ENCODE results near the gene PLEK2. TPM values are rescaled to one million over a fixed set of nuclear protein-coding genes. Genes with fewer than 3 reads are reported as not detected.

PLEK2 gene, protein sequence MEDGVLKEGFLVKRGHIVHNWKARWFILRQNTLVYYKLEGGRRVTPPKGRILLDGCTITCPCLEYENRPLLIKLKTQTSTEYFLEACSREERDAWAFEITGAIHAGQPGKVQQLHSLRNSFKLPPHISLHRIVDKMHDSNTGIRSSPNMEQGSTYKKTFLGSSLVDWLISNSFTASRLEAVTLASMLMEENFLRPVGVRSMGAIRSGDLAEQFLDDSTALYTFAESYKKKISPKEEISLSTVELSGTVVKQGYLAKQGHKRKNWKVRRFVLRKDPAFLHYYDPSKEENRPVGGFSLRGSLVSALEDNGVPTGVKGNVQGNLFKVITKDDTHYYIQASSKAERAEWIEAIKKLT
- 28.0 and 29.5 TPM in 2 replicates for total RNA-seq

DNA sequence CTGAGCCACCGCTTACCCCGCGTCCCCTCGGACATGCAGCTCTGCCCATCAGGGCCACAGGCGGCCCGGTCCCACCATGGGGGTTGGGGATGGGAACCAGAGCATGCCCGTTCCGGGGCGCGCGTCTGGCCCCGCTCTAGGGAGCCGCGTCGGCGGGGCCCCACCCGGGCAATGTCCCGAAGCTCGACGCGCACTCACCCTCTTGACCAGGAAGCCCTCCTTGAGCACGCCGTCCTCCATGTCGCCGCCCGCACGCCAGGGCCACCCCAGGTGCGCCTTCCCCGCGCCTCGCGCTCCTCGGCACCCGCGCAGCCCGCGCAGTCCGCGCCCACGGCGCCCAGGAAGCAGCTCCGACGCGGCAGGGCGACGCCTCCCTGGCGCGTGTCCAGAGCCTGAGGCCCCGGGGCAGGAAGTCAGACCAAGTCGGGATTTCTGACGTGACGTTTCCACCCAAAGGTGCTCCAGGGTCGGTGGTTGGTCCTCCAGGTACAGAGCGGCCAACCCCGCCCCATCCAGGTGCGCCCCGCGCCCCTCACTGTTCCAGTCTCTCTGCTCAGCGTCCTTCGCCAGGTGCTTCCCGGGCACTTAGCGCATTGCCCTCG lies at the start of gene PLEK2:
TSS of gene PLEK2 (minus strand) at position 346 of the 602 bp plus-strand sequence. CDS start at position 240, 106 bp downstream.

DNA sequence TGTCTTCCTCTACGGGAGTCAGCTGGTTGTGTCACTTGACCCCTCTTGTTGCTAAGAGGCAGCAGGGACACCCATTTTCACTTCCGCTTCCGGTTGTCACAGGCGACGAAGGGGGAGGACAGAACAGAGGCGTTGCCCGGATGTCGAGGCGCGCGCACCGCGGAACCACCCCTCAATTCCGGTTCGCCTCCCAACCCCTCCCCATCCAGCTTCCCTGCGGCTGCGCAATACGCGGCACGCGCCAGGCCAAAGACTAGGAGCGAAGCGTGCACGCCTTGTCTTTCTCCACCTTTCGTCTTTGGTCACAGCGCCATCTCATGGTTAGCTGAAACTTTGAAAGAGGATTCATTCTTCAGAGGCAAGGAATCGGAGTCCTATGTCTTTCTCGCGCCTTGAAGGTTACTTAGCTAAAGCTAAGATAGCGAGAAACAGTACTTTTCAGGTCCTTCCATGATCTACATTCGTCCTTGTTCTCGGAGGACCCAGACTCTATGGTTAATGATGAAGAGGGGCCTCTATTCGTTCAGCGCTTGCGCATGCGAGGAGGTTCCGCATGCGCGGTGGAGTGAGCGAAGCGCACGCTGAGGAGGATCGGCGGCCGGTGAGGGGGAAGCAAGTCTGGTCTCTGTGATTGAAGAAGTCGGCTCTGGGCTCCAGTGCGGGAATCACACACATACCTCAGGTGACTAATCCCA lies 52.0 kb downstream of the PLEK2 start, which contains the start of the genes ATP6V1D and EIF2S1:
TSS of gene ATP6V1D (minus strand) at position 30 of the 695 bp plus-strand sequence. CDS start 106 bp downstream, outside the sequence.
TSS of gene EIF2S1 (plus strand) at position 554 of the 695 bp plus-strand sequence. CDS start 4,440 bp downstream, outside the sequence.

Other genes with a start within 250 kb of the PLEK2 start
- not detected in 2 replicates for gene GARIN2, start 222.7 kb downstream of the PLEK2 start, total RNA-seq
- 12.6 and 15.1 TPM in 2 replicates for gene PALS1, start 170.7 kb downstream of the PLEK2 start, total RNA-seq
- 80.6 and 82.5 TPM in 2 replicates for gene ATP6V1D, start 52.4 kb downstream of the PLEK2 start, total RNA-seq
- gene EIF2S1, start 51.8 kb downstream of the PLEK2 start, total RNA-seq = 178 and 228 TPM in 2 replicates
- gene TMEM229B, start 76.6 kb upstream of the PLEK2 start, total RNA-seq = 6.9 and 8.1 TPM in 2 replicates
- gene PLEKHH1, start 121.1 kb upstream of the PLEK2 start, total RNA-seq = 0.05 and 0.13 TPM in 2 replicates
- gene PIGH, start 188.1 kb upstream of the PLEK2 start, total RNA-seq = 10.3 and 13.0 TPM in 2 replicates
- gene ARG2, start 207.8 kb upstream of the PLEK2 start, total RNA-seq = 9.6 and 13.2 TPM in 2 replicates